GM19468 (cell line): ENCODE measurements around the gene EFHD1.
"Not testable (repeated sequence)": the region's sequence is repeated elsewhere in the genome, so short reads cannot be mapped to it uniquely, and the experiment has no call there.

Experiments used
- ATAC-seq: cut with Tn5 transposase; IDR thresholded peaks from one replicate; pipeline ENCODE4 v1.9.1; 2021; ENCODE audit warnings: mild to moderate bottlenecking, moderate library complexity, moderate number of reproducible peaks; ENCODE audit not compliant: unreplicated experiment; ENCODE audit errors: extremely low read depth

The EFHD1 gene

GRCh38 chr2:232687382-232688160 lies 54.2 kb downstream of the EFHD1 start:
- no peak for ATAC-seq

GRCh38 chr2:232688201-232688600 lies 54.8 kb downstream of the EFHD1 start:
- ATAC-seq, result no peak

GRCh38 chr2:232689152-232689910 lies 55.9 kb downstream of the EFHD1 start:
- ATAC-seq, result no peak

DNA sequence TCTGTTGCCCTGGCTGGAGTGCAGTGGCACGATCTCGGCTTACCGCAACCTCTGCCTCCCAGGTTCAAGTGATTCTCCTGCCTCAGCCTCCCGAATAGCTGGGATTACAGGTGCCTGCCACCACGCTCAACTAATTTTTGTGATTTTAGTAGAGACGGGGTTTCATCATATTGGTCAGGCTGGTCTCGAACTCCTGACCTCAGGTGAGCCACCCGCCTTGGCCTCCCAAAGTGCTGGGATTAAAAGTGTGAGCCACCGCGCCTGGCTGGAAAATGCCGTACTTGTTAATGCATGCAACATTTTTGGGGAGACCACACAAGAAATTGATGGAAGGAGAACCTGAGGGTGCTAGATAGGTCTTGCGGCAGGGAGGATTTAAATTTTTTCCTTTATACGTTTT lies 57.7 kb downstream of the EFHD1 start:
- not testable (repeated sequence) for ATAC-seq

DNA sequence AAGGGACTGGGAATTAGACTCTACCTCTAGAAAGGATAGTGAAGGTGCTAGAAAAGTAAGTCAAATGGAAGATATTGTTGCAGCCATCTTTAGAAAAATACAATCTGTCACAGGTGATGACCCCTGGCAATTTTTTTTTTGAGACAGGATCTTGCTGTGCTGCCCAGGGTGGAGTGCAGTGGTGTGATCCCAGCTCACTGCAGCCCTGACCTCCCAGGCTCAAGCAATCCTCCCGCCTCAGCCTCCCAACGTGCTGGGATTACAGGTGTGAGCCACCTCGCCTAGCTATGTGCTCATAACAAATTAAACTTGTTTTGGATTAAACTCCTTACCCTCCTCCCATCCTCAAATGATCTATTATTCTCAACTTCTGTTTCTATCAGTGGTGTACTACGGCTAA lies 59.9 kb downstream of the EFHD1 start:
- no peak for ATAC-seq

DNA sequence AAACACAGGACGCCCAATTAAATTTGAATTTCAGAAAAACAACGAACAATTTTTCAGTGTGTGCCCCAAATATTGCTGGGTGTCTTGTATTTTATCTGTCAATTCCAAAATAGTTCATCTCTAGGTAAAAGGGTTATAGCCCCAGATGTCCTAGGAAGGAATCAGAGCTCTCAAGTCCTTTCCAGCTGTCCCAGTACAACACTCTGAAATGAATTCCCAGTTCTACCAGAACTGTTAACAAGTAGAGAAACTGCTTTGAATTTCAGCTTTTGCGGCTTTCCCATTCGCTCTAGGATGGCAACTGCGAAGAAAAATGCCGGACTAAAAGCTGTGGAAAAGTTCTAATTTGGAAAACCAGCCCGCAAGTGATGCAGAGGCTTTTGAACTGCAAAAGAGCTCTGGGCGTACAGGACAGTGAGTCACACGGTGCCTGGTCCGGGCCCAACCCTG lies 63.2 kb downstream of the EFHD1 start:
- no peak for ATAC-seq

GRCh38 chr2:232697059-232697806 lies 63.8 kb downstream of the EFHD1 start, which contains the start of gene GIGYF2:
GIGYF2 (plus strand) TSS chr2:232697331; CDS start chr2:232735198, 37,867 bp downstream.
- ATAC-seq, result peak; percentile 86

DNA sequence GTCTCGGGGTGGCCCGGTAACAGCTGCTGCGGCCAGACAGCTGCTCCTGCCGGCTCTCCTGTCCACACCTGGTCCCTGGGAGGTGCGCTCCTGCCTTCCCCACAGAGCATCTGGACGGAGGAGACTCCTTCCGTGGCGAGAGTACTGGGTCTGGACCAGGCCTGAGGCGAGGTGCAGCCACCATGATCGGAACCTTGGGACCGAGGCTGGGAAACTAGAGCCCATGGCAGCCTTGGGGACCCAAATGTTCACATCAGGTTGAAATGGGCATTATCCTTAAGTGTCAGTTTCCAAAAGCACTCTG lies 64.4 kb downstream of the EFHD1 start:
- ATAC-seq, result no peak

GRCh38 chr2:232698556-232699091 lies 65.2 kb downstream of the EFHD1 start:
- ATAC-seq, result no peak

GRCh38 chr2:232699110-232699509 lies 65.7 kb downstream of the EFHD1 start:
- ATAC-seq, result no peak

DNA sequence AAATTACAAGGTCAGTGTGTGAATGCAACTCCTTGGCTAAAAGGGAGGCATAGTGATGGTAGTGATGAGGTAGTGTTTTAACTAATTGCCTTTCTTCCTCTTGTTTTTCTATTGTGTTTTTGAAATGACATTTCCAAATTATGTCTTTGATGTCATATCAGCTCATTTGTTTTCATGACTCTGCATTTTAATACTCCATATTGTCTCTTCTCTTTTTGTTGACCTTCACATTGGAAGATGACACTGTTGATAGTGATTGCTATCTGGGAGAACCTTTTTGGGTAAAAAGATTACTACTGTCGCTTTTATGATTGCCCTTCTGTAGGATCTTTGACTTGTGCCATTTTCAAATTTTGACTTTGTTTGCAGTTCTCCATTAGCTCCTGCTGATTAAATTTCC lies 66.8 kb downstream of the EFHD1 start:
- no peak for ATAC-seq

DNA sequence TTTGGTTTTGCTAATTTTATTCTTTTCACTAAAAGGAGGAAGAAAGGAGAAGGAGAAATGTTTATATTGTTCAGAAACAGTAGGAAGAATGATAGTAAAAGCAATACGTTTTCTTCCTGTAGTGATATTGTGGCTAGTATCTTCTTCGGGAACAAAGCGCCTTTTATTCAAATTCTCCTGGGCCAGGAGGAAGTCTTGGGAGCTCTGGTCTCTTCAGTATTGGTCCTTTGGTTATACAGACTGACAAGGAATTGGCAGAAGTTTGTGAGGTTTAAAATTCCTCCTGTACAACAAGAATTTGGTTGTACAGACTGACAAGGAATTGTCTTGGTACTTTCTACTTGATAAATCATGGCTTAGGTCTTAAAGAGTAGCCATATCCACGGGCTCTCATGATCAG lies 73.7 kb downstream of the EFHD1 start:
- no peak for ATAC-seq

DNA sequence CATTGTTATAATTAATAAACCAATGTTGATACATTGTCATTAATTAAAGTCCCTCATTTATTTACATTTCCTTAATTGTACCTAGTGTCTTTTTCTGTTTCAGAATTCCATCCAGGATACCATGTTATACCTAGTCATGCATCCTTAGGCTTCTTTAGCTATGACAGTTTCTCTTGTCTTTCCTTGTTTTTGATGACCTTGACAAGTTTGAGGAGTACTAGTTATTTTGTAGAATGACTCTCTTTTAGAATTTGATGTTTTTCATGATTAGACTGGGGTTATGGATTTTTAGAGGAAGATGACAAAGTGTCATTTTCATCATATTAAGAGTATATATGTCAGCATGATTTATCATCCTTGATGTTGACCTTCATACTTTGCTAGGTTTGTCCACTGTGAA lies 80.1 kb downstream of the EFHD1 start:
- ATAC-seq, result no peak

GRCh38 chr2:232714969-232715368 lies 81.6 kb downstream of the EFHD1 start:
- no peak for ATAC-seq

GRCh38 chr2:232720056-232720455 lies 86.7 kb downstream of the EFHD1 start:
- not testable (repeated sequence) for ATAC-seq

DNA sequence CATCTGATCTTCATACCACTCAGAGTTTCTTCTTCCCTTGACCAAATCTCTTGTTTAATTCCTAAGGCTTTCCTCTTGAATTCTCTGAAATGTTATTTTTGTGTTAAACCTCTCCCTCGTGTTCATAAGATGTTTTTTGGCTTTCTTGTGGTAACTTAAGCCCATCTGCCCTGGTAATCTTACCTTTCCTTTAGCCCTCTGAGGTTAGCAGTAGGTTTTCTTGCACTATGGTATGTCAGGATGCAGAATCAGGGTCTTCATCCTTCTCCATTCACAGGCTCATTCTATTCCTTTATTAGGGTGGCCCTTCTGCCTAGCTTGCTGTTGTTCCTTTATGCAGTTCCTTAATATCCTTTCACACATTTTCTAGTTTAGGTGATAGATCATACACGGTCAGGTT lies 87.9 kb downstream of the EFHD1 start:
- ATAC-seq, result no peak

DNA sequence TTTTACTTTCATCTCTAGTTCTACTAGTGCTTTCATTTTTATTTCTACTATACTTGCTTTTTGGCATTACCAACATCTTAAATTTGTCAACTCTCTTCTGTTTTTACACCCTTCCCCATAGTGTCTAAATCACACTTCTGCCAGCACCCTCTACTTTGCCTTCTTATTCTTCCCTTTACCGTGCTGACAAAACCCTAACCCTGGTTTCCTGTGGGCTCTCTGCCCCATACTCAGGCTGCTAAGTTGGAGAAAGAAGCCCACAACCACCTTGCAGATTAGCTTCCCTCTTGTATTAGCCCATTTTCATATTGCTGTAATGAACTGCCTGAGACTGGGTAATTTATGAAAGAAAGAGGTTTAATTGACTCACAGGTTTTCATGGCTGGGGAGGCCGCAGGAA lies 88.5 kb downstream of the EFHD1 start:
- ATAC-seq, result no peak

DNA sequence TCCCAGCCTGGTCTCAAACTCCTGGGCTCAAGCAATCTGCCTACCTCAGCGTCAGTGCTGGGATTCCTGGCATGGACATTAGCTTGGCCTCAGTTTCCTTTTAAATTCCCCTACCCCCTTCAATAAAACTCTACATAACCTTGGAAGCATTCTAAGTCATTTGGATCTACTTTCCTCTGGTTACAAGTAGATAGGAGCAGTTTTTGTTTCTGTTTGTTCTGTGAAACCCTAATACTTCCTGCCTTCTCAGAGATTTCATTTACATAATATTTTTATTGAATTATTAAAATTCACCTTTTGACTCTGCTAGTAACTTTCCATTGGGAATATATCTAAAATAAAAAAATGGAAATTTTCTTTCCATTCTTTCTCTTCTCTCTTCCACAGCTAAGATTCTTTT lies 89.6 kb downstream of the EFHD1 start:
- no peak for ATAC-seq

DNA sequence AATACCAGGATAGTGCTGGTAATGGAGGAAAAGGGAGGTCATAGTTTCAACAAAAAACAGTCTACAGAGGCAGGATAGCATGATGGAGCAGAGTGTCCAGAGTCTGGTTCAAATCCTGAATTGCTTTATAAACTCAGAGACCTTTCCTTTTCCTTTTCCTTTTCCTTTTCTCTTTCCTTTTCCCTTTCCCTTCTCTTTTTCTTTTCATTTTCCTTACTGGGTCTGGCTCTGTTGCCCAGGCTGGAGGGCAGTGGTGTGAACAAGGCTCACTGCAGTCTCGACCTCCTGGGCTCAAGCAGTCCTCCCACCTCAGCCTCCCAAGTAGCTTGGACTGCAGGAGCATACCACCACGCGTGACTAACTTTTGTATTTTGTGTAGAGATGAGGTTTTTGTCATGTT lies 95.4 kb downstream of the EFHD1 start:
- no peak for ATAC-seq

DNA sequence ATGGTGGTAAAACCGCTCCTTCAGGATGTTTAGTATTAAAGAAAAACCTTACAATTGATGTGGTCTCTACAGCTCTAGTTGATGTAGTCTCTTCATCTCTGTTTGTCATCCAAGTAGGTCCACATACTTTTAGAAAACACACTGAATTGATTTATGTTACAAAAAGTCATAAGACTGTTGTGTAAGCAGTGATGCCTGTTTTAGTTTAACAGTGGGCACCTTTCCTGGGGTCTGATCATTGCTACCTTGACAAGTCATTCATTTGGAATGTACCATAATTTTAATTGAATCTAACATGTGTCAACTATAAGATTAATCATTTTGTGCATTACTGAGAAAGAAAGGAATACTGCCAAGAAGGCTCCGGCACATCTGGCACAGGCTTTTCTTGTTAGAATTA lies 98.1 kb downstream of the EFHD1 start:
- ATAC-seq, result no peak
